ENCODE measurements around the gene AHI1. TPM values are rescaled to one million over a fixed set of nuclear protein-coding genes. Genes with fewer than 3 reads are reported as not detected.

Gene AHI1
- total RNA-seq, 5 donors from 2014 or later (not counting 1 experiment from before 2014, with no cell fraction given), result 9.6 to 27.6 (median 15.8) TPM

GRCh38 chr6:135458051-135458450, 39.5 kb downstream of the AHI1 start:
- ATAC-seq (replicated peaks in 1 of 4) (no peak), DNase-seq (no peak)
- Mint-ChIP-seq H3K27ac (no peak overlapping the region), H3K36me3 (peaks cover 14% of the 10 kb centered on the region), H3K27me3 (no peaks in the 10 kb centered on the region), H3K4me3 (no peak overlapping the region), H3K9me3 (no peaks in the 10 kb centered on the region), H3K4me1 (peaks cover 0 to 3% (median 0%) of the 10 kb centered on the region in 3 donors)
- CTCF ChIA-PET, result no interaction called here
- no peaks in the 10 kb centered on the region for H3K36me3 ChIP-seq (ENCODE audit: control insufficient read depth in 2 of 2, extremely low read depth in 1 of 2, insufficient read depth in 1 of 2, low read length in 1 of 2)
- POLR2A ChIA-PET, result no interaction called here
- no peaks in the 10 kb centered on the region for H3K9me3 ChIP-seq
- H3K4me1 ChIP-seq (ENCODE audit: control insufficient read depth in 1 of 2, extremely low read depth in 1 of 2, insufficient read depth in 2 of 2, low read length in 2 of 2), result no peaks in the 10 kb centered on the region
- H3K4me3 ChIP-seq (ENCODE audit: control insufficient read depth in 1 of 2, extremely low read depth in 1 of 2, low read length in 1 of 2), result no peak overlapping the region
- no peaks in the 10 kb centered on the region for H3K27me3 ChIP-seq (replicated peaks in 1 of 2; ENCODE audit: control insufficient read depth in 2 of 2, extremely low read depth in 1 of 2, insufficient read depth in 2 of 2, low read length in 1 of 2)
- H3K27ac ChIP-seq (ENCODE audit: low read length), result no peak overlapping the region

GRCh38 chr6:135451617-135452190, 45.8 kb downstream of the AHI1 start:
- H3K27me3 ChIP-seq (replicated peaks in 1 of 2; ENCODE audit: control insufficient read depth in 2 of 2, extremely low read depth in 1 of 2, insufficient read depth in 2 of 2, low read length in 1 of 2), result no peaks in the 10 kb centered on the region
- CTCF ChIA-PET, result interaction anchor here (0.6 to 2.5 kb wide), 12 partner anchors 8 to 1508 kb away, joined by 3 to 14 read pairs (median 4); no protein-coding TSS in a partner anchor
- ATAC-seq (replicated peaks in 1 of 4) (peak in 1 of 4 experiments; percentile 43), DNase-seq (peak in 1 of 35 experiments; percentile 67)
- H3K9me3 Mint-ChIP-seq, result no peaks in the 10 kb centered on the region
- H3K27me3 Mint-ChIP-seq, result no peaks in the 10 kb centered on the region
- WGBS (ENCODE audit: insufficient coverage), result no CpG with 5 or more reads among the region's 2 CpGs
- no peak overlapping the region for H3K4me3 Mint-ChIP-seq
- no peak overlapping the region for H3K27ac Mint-ChIP-seq
- H3K27ac ChIP-seq (ENCODE audit: low read length), result no peak overlapping the region
- POLR2A ChIA-PET, result no interaction called here
- no peaks in the 10 kb centered on the region for H3K9me3 ChIP-seq
- no peaks in the 10 kb centered on the region for H3K36me3 ChIP-seq (ENCODE audit: control insufficient read depth in 2 of 2, extremely low read depth in 1 of 2, insufficient read depth in 1 of 2, low read length in 1 of 2)
- H3K4me1 ChIP-seq (ENCODE audit: control insufficient read depth in 1 of 2, extremely low read depth in 1 of 2, insufficient read depth in 2 of 2, low read length in 2 of 2), result no peaks in the 10 kb centered on the region
- peaks cover 5% of the 10 kb centered on the region for H3K36me3 Mint-ChIP-seq
- no peak overlapping the region for H3K4me3 ChIP-seq (ENCODE audit: control insufficient read depth in 1 of 2, extremely low read depth in 1 of 2, low read length in 1 of 2)
- no peaks in the 10 kb centered on the region for H3K4me1 Mint-ChIP-seq

GRCh38 chr6:135449246-135449645, 48.3 kb downstream of the AHI1 start:
- no peak for ATAC-seq (replicated peaks in 1 of 4)
- peaks cover 16% of the 10 kb centered on the region for H3K36me3 Mint-ChIP-seq
- no peak overlapping the region for H3K27ac ChIP-seq (ENCODE audit: low read length)
- no peaks in the 10 kb centered on the region for H3K9me3 Mint-ChIP-seq
- H3K4me3 ChIP-seq (ENCODE audit: control insufficient read depth in 1 of 2, extremely low read depth in 1 of 2, low read length in 1 of 2), result no peak overlapping the region
- 53% methylated on average over 2 of the region's 5 CpGs for WGBS (ENCODE audit: insufficient coverage)
- H3K27me3 ChIP-seq (replicated peaks in 1 of 2; ENCODE audit: control insufficient read depth in 2 of 2, extremely low read depth in 1 of 2, insufficient read depth in 2 of 2, low read length in 1 of 2), result no peaks in the 10 kb centered on the region
- H3K4me3 Mint-ChIP-seq, result no peak overlapping the region
- no peaks in the 10 kb centered on the region for H3K36me3 ChIP-seq (ENCODE audit: control insufficient read depth in 2 of 2, extremely low read depth in 1 of 2, insufficient read depth in 1 of 2, low read length in 1 of 2)
- DNase-seq, result no peak
- ChIA-PET CTCF (interaction anchor here (0.8 to 2.3 kb wide), 3 partner anchors 56 to 890 kb away, joined by 3 to 6 read pairs (median 4); no protein-coding TSS in a partner anchor), POLR2A (no interaction called here)
- no peaks in the 10 kb centered on the region for H3K27me3 Mint-ChIP-seq
- no peaks in the 10 kb centered on the region for H3K9me3 ChIP-seq
- H3K4me1 Mint-ChIP-seq, result no peaks in the 10 kb centered on the region
- H3K27ac Mint-ChIP-seq, result no peak overlapping the region
- H3K4me1 ChIP-seq (ENCODE audit: control insufficient read depth in 1 of 2, extremely low read depth in 1 of 2, insufficient read depth in 2 of 2, low read length in 2 of 2), result no peaks in the 10 kb centered on the region

GRCh38 chr6:135440087-135440792, 57.3 kb downstream of the AHI1 start:
- POLR2A ChIA-PET, result no interaction called here
- ATAC-seq (replicated peaks in 1 of 4) (peak; percentile 45 to 83 (median 66)), DNase-seq (peak in 1 of 35 experiments; percentile 22)
- no peaks in the 10 kb centered on the region for H3K27me3 ChIP-seq (replicated peaks in 1 of 2; ENCODE audit: control insufficient read depth in 2 of 2, extremely low read depth in 1 of 2, insufficient read depth in 2 of 2, low read length in 1 of 2)
- no peaks in the 10 kb centered on the region for H3K9me3 ChIP-seq
- no peak overlapping the region for H3K27ac ChIP-seq (ENCODE audit: low read length)
- no peak overlapping the region for H3K4me3 ChIP-seq (ENCODE audit: control insufficient read depth in 1 of 2, extremely low read depth in 1 of 2, low read length in 1 of 2)
- no peaks in the 10 kb centered on the region for H3K36me3 ChIP-seq (ENCODE audit: control insufficient read depth in 2 of 2, extremely low read depth in 1 of 2, insufficient read depth in 1 of 2, low read length in 1 of 2)
- H3K27ac Mint-ChIP-seq, result peak overlapping the region; percentile 9 to 82
- H3K4me1 Mint-ChIP-seq, result peaks cover 18 to 19% (median 18%) of the 10 kb centered on the region in 3 donors
- no peaks in the 10 kb centered on the region for H3K9me3 Mint-ChIP-seq
- H3K27me3 Mint-ChIP-seq, result no peaks in the 10 kb centered on the region
- H3K4me1 ChIP-seq (ENCODE audit: control insufficient read depth in 1 of 2, extremely low read depth in 1 of 2, insufficient read depth in 2 of 2, low read length in 2 of 2), result no peaks in the 10 kb centered on the region
- CTCF ChIA-PET, result interaction anchor here (0.6 to 1.0 kb wide), 2 partner anchors 618 to 1397 kb away, joined by 3 to 5 read pairs; no protein-coding TSS in a partner anchor
- WGBS (ENCODE audit: insufficient coverage), result 0% methylated on average over 1 of the region's 8 CpGs
- peaks cover 8% of the 10 kb centered on the region for H3K36me3 Mint-ChIP-seq
- H3K4me3 Mint-ChIP-seq, result peak overlapping the region; percentile 47 to 62 (median 56)

GRCh38 chr6:135439549-135439948, 58.0 kb downstream of the AHI1 start:
- H3K27ac Mint-ChIP-seq, result peak overlapping the region; percentile 9 to 82
- Histone ChIP-seq H3K27ac (ENCODE audit: low read length) (no peak overlapping the region), H3K36me3 (ENCODE audit: control insufficient read depth in 2 of 2, extremely low read depth in 1 of 2, insufficient read depth in 1 of 2, low read length in 1 of 2) (no peaks in the 10 kb centered on the region), H3K4me3 (ENCODE audit: control insufficient read depth in 1 of 2, extremely low read depth in 1 of 2, low read length in 1 of 2) (no peak overlapping the region), H3K4me1 (ENCODE audit: control insufficient read depth in 1 of 2, extremely low read depth in 1 of 2, insufficient read depth in 2 of 2, low read length in 2 of 2) (no peaks in the 10 kb centered on the region), H3K9me3 (no peaks in the 10 kb centered on the region), H3K27me3 (replicated peaks in 1 of 2; ENCODE audit: control insufficient read depth in 2 of 2, extremely low read depth in 1 of 2, insufficient read depth in 2 of 2, low read length in 1 of 2) (no peaks in the 10 kb centered on the region)
- ChIA-PET POLR2A (no interaction called here), CTCF (interaction anchor here (0.6 to 1.0 kb wide), 3 partner anchors 11 to 1398 kb away, joined by 3 to 5 read pairs (median 3); no protein-coding TSS in a partner anchor)
- peaks cover 18 to 19% (median 18%) of the 10 kb centered on the region in 3 donors for H3K4me1 Mint-ChIP-seq
- ATAC-seq (replicated peaks in 1 of 4) (no peak), DNase-seq (no peak)
- peaks cover 0 to 3% (median 0%) of the 10 kb centered on the region in 3 donors for H3K9me3 Mint-ChIP-seq
- WGBS (ENCODE audit: insufficient coverage), result 50% methylated on average over 1 of the region's 4 CpGs
- no peaks in the 10 kb centered on the region for H3K27me3 Mint-ChIP-seq
- H3K4me3 Mint-ChIP-seq, result peak overlapping the region in 1 of 3 donors; percentile 14
- peaks cover 5% of the 10 kb centered on the region for H3K36me3 Mint-ChIP-seq

- peaks cover 0 to 4% (median 0%) of the 10 kb centered on the region in 3 donors for H3K9me3 Mint-ChIP-seq
- Histone ChIP-seq H3K27ac (ENCODE audit: low read length) (no peak overlapping the region), H3K9me3 (no peaks in the 10 kb centered on the region), H3K4me3 (ENCODE audit: control insufficient read depth in 1 of 2, extremely low read depth in 1 of 2, low read length in 1 of 2) (no peak overlapping the region), H3K36me3 (ENCODE audit: control insufficient read depth in 2 of 2, extremely low read depth in 1 of 2, insufficient read depth in 1 of 2, low read length in 1 of 2) (no peaks in the 10 kb centered on the region), H3K4me1 (ENCODE audit: control insufficient read depth in 1 of 2, extremely low read depth in 1 of 2, insufficient read depth in 2 of 2, low read length in 2 of 2) (no peaks in the 10 kb centered on the region), H3K27me3 (replicated peaks in 1 of 2; ENCODE audit: control insufficient read depth in 2 of 2, extremely low read depth in 1 of 2, insufficient read depth in 2 of 2, low read length in 1 of 2) (no peaks in the 10 kb centered on the region)
- peak in 2 of 4 experiments; percentile 38 to 65 for ATAC-seq (replicated peaks in 1 of 4)
- peak overlapping the region in 1 of 3 donors; percentile 14 for H3K4me3 Mint-ChIP-seq
- CTCF ChIA-PET, result interaction anchor here in 1 of 2 donors (0.5 to 1.0 kb wide), 3 partner anchors 8 to 617 kb away, joined by 3 to 5 read pairs (median 3); no protein-coding TSS in a partner anchor
- POLR2A ChIA-PET, result no interaction called here
- 80% methylated on average over 1 of the region's 3 CpGs for WGBS (ENCODE audit: insufficient coverage)
- peak in 1 of 35 experiments; percentile 48 for DNase-seq
- peaks cover 18 to 19% (median 18%) of the 10 kb centered on the region in 3 donors for H3K4me1 Mint-ChIP-seq
- H3K27me3 Mint-ChIP-seq, result no peaks in the 10 kb centered on the region
- peaks cover 1% of the 10 kb centered on the region for H3K36me3 Mint-ChIP-seq
- peak overlapping the region; percentile 9 to 74 for H3K27ac Mint-ChIP-seq
These were observed 58.5 kb downstream of the AHI1 start for GRCh38 chr6:135438907-135439535.
